Measurements from ENCODE around the gene MX2.

GRCh38 chr21:41458559-41458958, 96.7 kb downstream of the MX2 start:
- TF ChIP-seq ZNF510 (tag by site-specific recombination; IDR thresholded peaks at IDR 0.05; ENCODE audit: insufficient replicate concordance) = no peak
- TF ChIP-seq, protein P1, sequence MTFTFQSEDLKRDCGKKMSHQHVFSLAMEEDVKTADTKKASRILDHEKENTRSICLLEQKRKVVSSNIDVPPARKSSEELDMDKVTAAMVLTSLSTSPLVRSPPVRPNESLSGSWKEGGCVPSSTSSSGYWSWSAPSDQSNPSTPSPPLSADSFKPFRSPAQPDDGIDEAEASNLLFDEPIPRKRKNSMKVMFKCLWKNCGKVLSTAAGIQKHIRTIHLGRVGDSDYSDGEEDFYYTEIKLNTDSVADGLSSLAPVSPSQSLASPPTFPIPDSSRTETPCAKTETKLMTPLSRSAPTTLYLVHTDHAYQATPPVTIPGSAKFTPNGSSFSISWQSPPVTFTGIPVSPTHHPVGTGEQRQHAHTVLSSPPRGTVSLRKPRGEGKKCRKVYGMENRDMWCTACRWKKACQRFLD (tag by site-specific recombination; IDR thresholded peaks at IDR 0.05) = no peak
- no peak for TF ChIP-seq ZBTB48 (tag by site-specific recombination; IDR thresholded peaks at IDR 0.05)
- no peak for TF ChIP-seq CTCF (tag by site-specific recombination; IDR thresholded peaks at IDR 0.05)
- no peak for TF ChIP-seq ZNF843 (tag by site-specific recombination; IDR thresholded peaks at IDR 0.05)
- no peak for TF ChIP-seq SCRT2 (tag by site-specific recombination; IDR thresholded peaks at IDR 0.05)
- no peak for TF ChIP-seq ZNF24 (tag by site-specific recombination; IDR thresholded peaks at IDR 0.05)
- no peak for TF ChIP-seq ZNF23 (tag by site-specific recombination; IDR thresholded peaks at IDR 0.05; ENCODE audit: borderline replicate concordance)
- no peak for TF ChIP-seq YY1 (tag by site-specific recombination; IDR thresholded peaks at IDR 0.05)
- TF ChIP-seq ZNF529 (tag by site-specific recombination; IDR thresholded peaks at IDR 0.05; ENCODE audit: insufficient replicate concordance) = no peak
- TF ChIP-seq ZNF791 (tag by site-specific recombination; IDR thresholded peaks at IDR 0.05) = no peak
